ENCODE results near the gene TXLNG.
"Not testable (repeated sequence)": the region's sequence is repeated elsewhere in the genome, so short reads cannot be mapped to it uniquely, and the experiment has no call there.

The TXLNG gene

GRCh38 chrX:16786139-16786790 is at the start of gene TXLNG:
Gene TXLNG, plus strand, starts transcription at chrX:16786466. Its CDS starts 22 bp downstream, at chrX:16786488.
- peak; percentile 78 to 93 (median 84) for DNase-seq (ENCODE audit: low read depth in 3 of 3)

DNA sequence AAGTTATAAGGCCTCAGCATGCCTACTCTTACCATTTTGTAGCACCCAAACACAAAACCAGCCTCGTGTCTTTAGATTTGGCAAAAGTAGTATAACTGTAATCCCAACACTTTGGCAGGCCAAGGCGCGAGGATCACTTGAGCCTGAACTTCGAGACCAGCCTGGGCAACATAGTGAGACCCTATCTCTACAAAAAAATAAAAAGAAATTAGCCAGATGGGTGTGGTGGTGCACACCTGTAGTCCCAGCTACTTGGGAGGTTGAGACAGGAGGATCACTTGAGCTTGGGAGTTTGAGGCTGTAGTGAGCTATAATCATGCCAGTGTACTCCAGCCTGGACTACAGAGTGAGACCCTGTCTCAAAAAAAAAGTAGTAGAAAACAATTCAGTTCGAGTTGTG is 49.2 kb upstream of the TXLNG start:
- no peak for DNase-seq (ENCODE audit: low read depth in 3 of 3)

DNA sequence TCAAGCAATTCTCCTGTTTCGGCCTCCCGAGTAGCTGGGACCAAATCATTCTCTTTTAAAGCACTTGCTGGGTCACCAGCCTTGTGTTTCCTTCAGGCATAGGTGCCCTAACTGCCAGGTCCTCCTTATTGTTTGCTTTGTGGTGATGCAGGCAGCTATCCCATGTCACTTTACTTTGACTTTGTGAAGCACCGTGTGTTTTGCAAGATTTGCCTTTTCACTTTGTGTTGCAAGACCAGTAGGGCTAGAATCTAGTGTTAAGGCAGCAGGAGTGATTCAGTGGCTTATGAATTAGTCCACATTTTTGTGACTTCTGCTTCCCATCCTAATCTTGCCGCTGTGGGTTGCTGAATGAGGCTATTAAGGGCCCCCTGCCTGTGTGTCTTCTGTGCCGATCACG is 46.7 kb upstream of the TXLNG start:
- no peak for DNase-seq (ENCODE audit: low read depth in 3 of 3)

- no peak for DNase-seq (ENCODE audit: low read depth in 3 of 3)
Observed at GRCh38 chrX:16743604-16744325, 42.5 kb upstream of the TXLNG start.

DNA sequence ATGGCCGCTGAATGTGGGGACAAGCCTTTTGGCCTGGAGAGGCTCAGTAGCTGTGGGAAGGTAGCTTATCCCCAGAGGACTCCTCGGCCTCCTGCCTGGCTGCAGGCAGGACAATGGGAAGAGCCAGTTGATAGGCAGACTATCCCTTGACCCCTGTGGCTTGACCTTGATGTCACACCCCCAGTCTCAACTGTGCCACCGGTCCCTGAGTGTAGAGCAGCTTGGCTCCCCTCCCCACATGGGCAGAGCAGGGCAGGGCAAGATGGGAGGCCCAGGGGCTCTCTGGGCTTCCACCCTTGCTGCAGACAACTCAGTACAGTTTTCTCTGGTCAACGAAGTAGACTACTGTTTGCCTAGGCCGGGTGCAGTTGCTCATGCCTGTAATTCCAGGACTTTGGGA is 41.2 kb upstream of the TXLNG start:
- no peak for DNase-seq (ENCODE audit: low read depth in 3 of 3)

GRCh38 chrX:16745659-16746058 is 40.6 kb upstream of the TXLNG start:
- DNase-seq (ENCODE audit: low read depth in 3 of 3): no peak

DNA sequence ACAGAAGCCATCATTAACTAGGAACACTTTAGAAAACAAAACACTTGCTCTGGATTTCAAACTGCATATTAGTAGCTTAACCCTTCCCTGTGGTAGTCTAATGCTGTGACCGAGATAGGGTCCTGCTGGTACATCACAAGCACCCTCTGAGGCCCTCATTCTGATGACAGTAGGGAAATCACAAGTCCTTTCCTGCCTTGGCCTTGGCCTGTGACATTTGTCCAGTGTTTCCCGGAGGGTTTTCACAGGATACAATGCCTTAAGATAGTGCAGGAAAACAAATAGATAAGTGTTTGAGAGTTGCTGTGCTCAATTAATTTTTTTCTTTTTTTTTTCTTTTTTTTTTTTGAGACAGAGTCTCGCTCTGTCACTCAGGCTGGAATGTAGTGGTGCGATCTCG is 37.8 kb upstream of the TXLNG start:
- no peak for DNase-seq (ENCODE audit: low read depth in 3 of 3)

DNA sequence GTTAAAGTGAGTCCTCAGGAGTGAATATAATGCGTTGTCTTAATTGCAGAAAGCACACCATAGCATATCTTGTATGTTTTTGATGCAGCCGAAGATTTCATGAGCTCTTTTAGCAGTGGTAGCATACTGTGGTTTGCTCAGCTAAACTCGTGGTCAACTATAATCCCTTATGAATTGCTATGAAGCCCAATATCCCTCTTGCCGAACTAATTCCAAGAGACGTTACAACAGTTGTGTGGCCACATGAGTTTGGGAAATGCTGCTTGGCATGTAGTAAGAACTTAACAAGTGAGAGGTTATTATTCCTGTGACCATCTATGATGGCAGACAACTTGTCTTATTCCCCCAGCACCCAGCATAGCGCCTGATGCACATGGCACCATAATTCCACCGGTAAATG is 36.1 kb upstream of the TXLNG start:
- DNase-seq (ENCODE audit: low read depth in 3 of 3): no peak

GRCh38 chrX:16754019-16754418 is 32.2 kb upstream of the TXLNG start:
- no peak for DNase-seq (ENCODE audit: low read depth in 3 of 3)

DNA sequence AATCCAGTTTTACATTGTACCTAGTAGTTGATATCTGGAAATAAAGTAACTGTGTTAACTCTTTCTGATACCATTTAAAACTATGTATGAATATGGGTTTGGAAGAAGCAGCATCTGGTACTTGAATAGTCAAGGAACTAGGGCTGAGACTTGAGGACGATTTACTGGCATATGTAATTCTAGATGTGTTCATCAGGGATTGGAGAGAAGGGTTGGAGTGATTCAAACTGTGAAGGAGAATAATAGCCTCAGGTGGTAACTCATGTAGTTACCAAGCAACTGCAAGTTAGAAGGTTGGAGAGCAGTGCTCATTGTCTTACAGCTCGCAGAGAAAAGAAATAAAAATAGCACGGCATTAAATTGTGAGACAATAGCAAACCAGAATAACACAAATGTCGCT is 29.5 kb upstream of the TXLNG start:
- no peak for DNase-seq (ENCODE audit: low read depth in 3 of 3)

- not testable (repeated sequence) for DNase-seq (ENCODE audit: low read depth in 3 of 3)
Observed at GRCh38 chrX:16761500-16761899, 24.8 kb upstream of the TXLNG start.

DNA sequence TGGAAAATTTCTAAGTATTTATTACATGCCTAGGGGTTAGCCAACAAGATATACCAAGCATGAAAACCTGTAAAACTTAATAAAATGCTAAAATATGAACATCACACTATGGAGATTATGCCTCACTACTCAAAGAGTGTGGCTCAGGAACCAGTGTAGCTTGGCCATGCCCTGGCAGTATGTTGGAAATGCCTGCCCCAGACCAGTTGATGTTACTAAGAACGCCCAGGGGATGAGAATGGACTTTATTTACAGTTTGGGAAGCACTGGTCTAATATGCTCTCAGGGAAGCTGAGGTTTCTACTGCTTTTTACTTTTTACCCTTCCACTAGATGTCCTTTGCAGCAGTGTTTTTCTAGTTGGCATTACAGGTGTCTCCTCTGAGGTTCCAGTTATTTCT is 23.7 kb upstream of the TXLNG start:
- no peak for DNase-seq (ENCODE audit: low read depth in 3 of 3)

GRCh38 chrX:16765594-16765993 is 20.7 kb upstream of the TXLNG start:
- DNase-seq (ENCODE audit: low read depth in 3 of 3): no peak

DNA sequence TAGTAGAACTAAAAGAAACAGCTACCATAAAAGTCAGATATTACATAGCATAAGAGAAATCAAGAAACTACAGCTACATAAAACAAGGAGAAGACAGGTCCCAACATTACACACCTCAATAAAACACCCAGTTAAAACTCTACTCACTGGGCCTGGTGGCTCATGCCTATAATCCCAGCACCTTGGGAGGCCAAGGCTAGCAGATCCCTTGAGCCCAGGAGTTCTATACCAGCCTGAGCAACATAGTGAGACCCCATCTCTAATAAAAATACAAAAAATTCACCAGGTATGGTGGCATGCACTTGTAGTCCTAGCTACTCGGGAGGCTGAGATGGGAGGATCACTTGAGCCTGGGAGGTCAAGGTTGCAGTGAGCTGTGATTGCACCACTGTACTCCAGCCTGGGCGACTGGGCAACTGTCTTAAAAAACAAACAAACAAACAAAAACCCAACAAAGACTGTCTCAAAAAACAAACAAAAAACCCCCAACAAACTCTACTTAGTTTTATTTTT is 15.2 kb upstream of the TXLNG start:
- no peak for DNase-seq (ENCODE audit: low read depth in 3 of 3)

- DNase-seq (ENCODE audit: low read depth in 3 of 3): no peak
Observed at GRCh38 chrX:16771483-16772398, 14.5 kb upstream of the TXLNG start.

- no peak for DNase-seq (ENCODE audit: low read depth in 3 of 3)
Observed at GRCh38 chrX:16772460-16772859, 13.8 kb upstream of the TXLNG start.

GRCh38 chrX:16774746-16775145 is 11.5 kb upstream of the TXLNG start:
- no peak for DNase-seq (ENCODE audit: low read depth in 3 of 3)

DNA sequence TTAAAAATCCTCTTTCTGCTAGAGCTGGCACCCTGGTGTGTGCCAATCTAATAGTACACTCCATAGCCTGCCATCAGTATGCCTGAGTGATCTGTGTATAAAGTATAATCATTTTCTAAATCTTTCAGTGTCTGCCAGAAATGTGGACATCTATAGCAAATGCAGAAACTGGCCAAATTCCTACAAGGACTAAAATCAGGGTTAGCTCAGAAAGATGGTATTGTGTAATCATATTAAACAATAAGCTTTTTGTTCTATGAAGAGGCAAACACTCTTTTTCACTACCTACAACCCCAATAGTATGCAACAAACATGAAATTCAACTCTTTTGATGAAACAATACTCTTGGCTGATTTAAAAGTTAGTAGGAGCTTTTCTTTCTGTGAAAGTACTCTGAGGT is 7.7 kb upstream of the TXLNG start:
- no peak for DNase-seq (ENCODE audit: low read depth in 3 of 3)

GRCh38 chrX:16778993-16779392 is 7.3 kb upstream of the TXLNG start:
- DNase-seq (ENCODE audit: low read depth in 3 of 3): no peak

DNA sequence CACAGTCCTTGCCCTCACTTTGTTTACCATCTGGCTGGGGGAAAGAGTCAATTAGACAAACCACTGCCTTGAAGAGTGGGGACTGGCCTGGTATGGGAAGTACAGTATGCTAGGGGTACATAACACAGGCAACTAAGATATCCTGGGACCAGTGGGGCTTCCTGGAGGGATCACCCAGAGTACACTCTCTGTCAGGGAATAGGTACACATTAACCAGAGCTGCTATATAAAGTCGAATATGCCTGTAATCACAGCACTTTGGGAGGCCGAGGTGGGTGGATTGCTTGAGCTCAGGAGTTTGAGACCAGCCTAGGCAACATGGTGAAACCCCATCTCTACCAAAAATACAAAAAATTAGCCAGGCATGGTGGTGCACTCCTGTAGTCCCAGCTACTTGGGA is 6.5 kb upstream of the TXLNG start:
- not testable (repeated sequence) for DNase-seq (ENCODE audit: low read depth in 3 of 3)

- DNase-seq (ENCODE audit: low read depth in 3 of 3): no peak
Observed at GRCh38 chrX:16783452-16783851, 2.8 kb upstream of the TXLNG start.

- not testable (repeated sequence) for DNase-seq (ENCODE audit: low read depth in 3 of 3)
Observed at GRCh38 chrX:16784440-16784839, 1.8 kb upstream of the TXLNG start.

All from stimulated activated CD4-positive, alpha-beta T cell treated with anti-CD3 and anti-CD28 coated beads, TNF-alpha, amount 100 ng/mL, for 24 hours (primary cell).